Endothelial cell of umbilical vein (primary cell): Measurements from ENCODE around the gene HINT1. TPM values are rescaled to one million over a fixed set of nuclear protein-coding genes. Genes with fewer than 3 reads are reported as not detected.

Experiments used
- BruUV-seq: library from RNA; stranded (reverse); fragments of 400-500 nt; replicated peaks from 2 replicates; lab custom pipeline; 2021; lab: Mats Ljungman, UMichigan
- CTCF ChIA-PET: fragments of 300-600, 350-600 bp; sonication (Branson Sonifier 250); formaldehyde crosslinking; loops from one replicate; lab custom pipeline; 2021; ENCODE audit warnings: antibody characterized with exemption, inconsistent platforms; lab: Charles Lee
- POLR2A ChIA-PET: fragments of 300-600, 350-600 bp; sonication (Branson Sonifier 250); formaldehyde crosslinking; loops from one replicate; lab custom pipeline; 2021; ENCODE audit warnings: antibody characterized with exemption, inconsistent platforms; lab: Charles Lee
- DNase-seq: peaks from one replicate; pipeline ENCODE4 v3.0.0-alpha.2; 2011; ENCODE audit warnings: low read depth, low spot score
- FAIRE-seq: peaks from 2 replicates; lab custom pipeline; 2011; peaks lifted over from hg19 to GRCh38; lab: Jason Lieb, UNC
- H2AFZ ChIP-seq: 2 replicates; pipeline ENCODE4 v1.6.0; 2012; ENCODE audit warnings: low read depth, low read length, control low read depth, inconsistent platforms
- H3K27ac ChIP-seq: 2 replicates; pipeline ENCODE4 v1.5.1; 2011; ENCODE audit warnings: low read depth, mild to moderate bottlenecking, control low read depth, low read length, moderate library complexity; ENCODE audit not compliant: insufficient read depth
- H3K27me3 ChIP-seq, 2 experiments: 2 replicates each; pipeline versions ENCODE4 v1.6.0 to v1.6.1; 2011; ENCODE audit warnings: low read length in 2 of 2, mixed read lengths in 1 of 2; ENCODE audit not compliant: control insufficient read depth in 2 of 2, insufficient read depth in 2 of 2
- H3K36me3 ChIP-seq, 2 experiments: 2 replicates in 1 of 2; 3 replicates in 1 of 2; pipeline ENCODE4 v1.5.1; 2011; ENCODE audit warnings: low read length in 2 of 2, mild to moderate bottlenecking in 1 of 2, moderate library complexity in 1 of 2; ENCODE audit not compliant: control insufficient read depth in 2 of 2, insufficient read depth in 2 of 2; ENCODE audit errors: extremely low read depth in 1 of 2
- H3K4me1 ChIP-seq: 3 replicates; pipeline ENCODE4 v1.5.1; 2011; ENCODE audit warnings: mild to moderate bottlenecking, low read length; ENCODE audit not compliant: control insufficient read depth, insufficient read depth; ENCODE audit errors: extremely low read depth
- H3K4me2 ChIP-seq: 2 replicates; pipeline ENCODE4 v1.6.1; 2011; ENCODE audit warnings: low read length, control low read depth, mixed read lengths; ENCODE audit not compliant: insufficient read depth
- H3K4me3 ChIP-seq, 3 experiments: fragments of 200-600 bp in 1 of 3; sonication (generic), shearing (Covaris generic) in 1 of 3; replicated peaks in 1 of 3; 2 replicates each; pipeline ENCODE4 v1.5.1; 2011 to 2016; ENCODE audit warnings: control low read depth in 3 of 3, low read length in 3 of 3, mild to moderate bottlenecking in 2 of 3, inconsistent platforms in 1 of 3, low read depth in 1 of 3, moderate library complexity in 1 of 3; ENCODE audit not compliant: insufficient read depth in 1 of 3
- H3K79me2 ChIP-seq: 2 replicates; pipeline ENCODE4 v1.6.0; 2012; ENCODE audit warnings: low read length, inconsistent platforms; ENCODE audit not compliant: control insufficient read depth, insufficient read depth
- H3K9ac ChIP-seq: replicated peaks from 2 replicates; pipeline ENCODE3; 2011; ENCODE audit warnings: low read length, control low read depth; ENCODE audit not compliant: insufficient read depth; ENCODE audit errors: extremely low read depth
- H3K9me1 ChIP-seq: replicated peaks from 3 replicates; pipeline ENCODE4 v1.6.0; 2011; ENCODE audit warnings: mild to moderate bottlenecking, low read length; ENCODE audit not compliant: control insufficient read depth, insufficient read depth; ENCODE audit errors: extremely low read depth
- H3K9me3 ChIP-seq: replicated peaks from 2 replicates; pipeline ENCODE4 v1.5.1; 2012; ENCODE audit warnings: low read length, inconsistent platforms; ENCODE audit not compliant: control insufficient read depth, insufficient read depth
- H4K20me1 ChIP-seq: replicated peaks from 2 replicates; pipeline ENCODE3; 2011; ENCODE audit warnings: mild to moderate bottlenecking, low read length; ENCODE audit not compliant: control insufficient read depth, insufficient read depth; ENCODE audit errors: extremely low read depth
- CTCF ChIP-seq, 2 donors: IDR thresholded peaks; 1 replicate in 1 of 2; 2 replicates in 1 of 2; pipeline ENCODE4 v1.5.1; 2011; ENCODE audit warnings: low read length in 2 of 2, mild to moderate bottlenecking in 2 of 2, moderate library complexity in 2 of 2, control low read depth in 1 of 2, inconsistent platforms in 1 of 2, low read depth in 1 of 2; ENCODE audit not compliant: insufficient read depth in 1 of 2; ENCODE audit errors: extremely low read depth in 1 of 2
- GATA2 ChIP-seq: IDR thresholded peaks from 2 replicates; pipeline ENCODE4 v1.7.0; 2011; ENCODE audit warnings: low read depth, mild to moderate bottlenecking, moderate library complexity, mixed read lengths, low read length; ENCODE audit not compliant: insufficient read length, insufficient read depth
- JUN ChIP-seq: IDR thresholded peaks from 2 replicates; pipeline ENCODE4 v1.6.1; 2011; ENCODE audit warnings: borderline replicate concordance, low read depth; ENCODE audit not compliant: insufficient read length, insufficient read depth
- dilution Hi-C: fragments of 300-500 bp; cut with MboI; formaldehyde crosslinking; loops from one replicate; pipeline ENCODE4 v1.15.0; 2019; ENCODE audit warnings: low sequenced_read_pairs; ENCODE audit not compliant: extremely low pct_ligation_motif_present
- intact Hi-C: fragments of 100-400 bp; cut with micrococcal nuclease; formaldehyde crosslinking; loops from one replicate; pipeline ENCODE4 v1.10.0; 2022
- polyA plus RNA-seq, 4 experiments: library from polyadenylated mRNA; depleted of rRNA in 3 of 4; stranded (reverse) in 3 of 4; unstranded in 1 of 4; fragments of >200 nt; gene quantifications; 2 replicates each; pipeline versions ENCODE4 v1.2.1 to v1.2.3, GENCODE V29; 2011 to 2012; ENCODE audit warnings: missing spikeins in 1 of 4
- total RNA-seq: library from RNA; stranded (reverse); gene quantifications from 2 replicates; pipeline ENCODE4 v1.2.3, GENCODE V29; 2021

HINT1 gene
- total and polyA plus RNA-seq, 2 donors (not counting 3 experiments of a cell fraction or from before 2014, with no cell fraction given): 221 to 423 TPM

- CTCF ChIA-PET: no interaction called here
- TF ChIP-seq GATA2 (no peak), JUN (no peak), CTCF (IDR thresholded peaks at IDR 0.05; ENCODE audit: extremely low read depth in 1 of 2, insufficient read depth in 1 of 2, low read depth in 1 of 2, low read length in 2 of 2) (no peak)
- H3K79me2 ChIP-seq: peaks cover 17% of the 10 kb centered on the region
- H3K27ac ChIP-seq: no peak overlapping the region
- intact Hi-C loops (no loop called here), dilution Hi-C loops (no loop called here)
- DNase-seq (no peak), FAIRE-seq (no peak)
- no peaks in the 10 kb centered on the region for H4K20me1 ChIP-seq
- no peak overlapping the region for H3K9ac ChIP-seq
- no peak overlapping the region for H3K4me3 ChIP-seq
- H3K36me3 ChIP-seq: peaks cover 6 to 25% of the 10 kb centered on the region in 2 experiments
- H3K9me1 ChIP-seq: no peaks in the 10 kb centered on the region
- H3K4me1 ChIP-seq: no peaks in the 10 kb centered on the region
- POLR2A ChIA-PET: no interaction called here
- H3K27me3 ChIP-seq: no peaks in the 10 kb centered on the region
- no peaks in the 10 kb centered on the region for H3K9me3 ChIP-seq
- no TSS peak for BruUV-seq
- no peak overlapping the region for H2AFZ ChIP-seq
- no peak overlapping the region for H3K4me2 ChIP-seq
Observed at GRCh38 chr5:131156957-131157356, 8.1 kb downstream of the HINT1 start.

- H3K4me3 ChIP-seq: no peak overlapping the region
Observed at GRCh38 chr5:131156385-131156784, 8.7 kb downstream of the HINT1 start.

More at GRCh38 chr5:131156385-131156784, 8.7 kb downstream of the HINT1 start:
- no peak for TF ChIP-seq CTCF (IDR thresholded peaks at IDR 0.05; ENCODE audit: extremely low read depth in 1 of 2, insufficient read depth in 1 of 2, low read depth in 1 of 2, low read length in 2 of 2)
- peaks cover 16% of the 10 kb centered on the region for H3K79me2 ChIP-seq
- intact Hi-C loops (no loop called here), dilution Hi-C loops (no loop called here)
- no peaks in the 10 kb centered on the region for H3K4me1 ChIP-seq
- no peaks in the 10 kb centered on the region for H3K27me3 ChIP-seq
- no peaks in the 10 kb centered on the region for H4K20me1 ChIP-seq
- no peak overlapping the region for H3K27ac ChIP-seq
- CTCF ChIA-PET: no interaction called here
- no peak overlapping the region for H3K4me2 ChIP-seq
- POLR2A ChIA-PET: no interaction called here
- no peaks in the 10 kb centered on the region for H3K9me1 ChIP-seq
- H3K9me3 ChIP-seq: no peaks in the 10 kb centered on the region
- H3K9ac ChIP-seq: no peak overlapping the region
- DNase-seq (no peak), FAIRE-seq (no peak)
- H2AFZ ChIP-seq: no peak overlapping the region
- peaks cover 6 to 24% of the 10 kb centered on the region in 2 experiments for H3K36me3 ChIP-seq
- no TSS peak for BruUV-seq
